Activated CD4-positive, alpha-beta T cell treated with anti-CD3 and anti-CD28 coated beads, Interleukin-2, amount 50 U/mL, for 24 hours (primary cell): ENCODE data around the gene NXPE3.
"Not testable (repeated sequence)": the region's sequence is repeated elsewhere in the genome, so short reads cannot be mapped to it uniquely, and the experiment has no call there.

Experiments used
- DNase-seq, 2 donors: peaks; one replicate each; pipeline ENCODE4 v3.0.0-alpha.2; 2020; ENCODE audit warnings: low read depth in 1 of 2, low spot score in 1 of 2

NXPE3 gene

DNA sequence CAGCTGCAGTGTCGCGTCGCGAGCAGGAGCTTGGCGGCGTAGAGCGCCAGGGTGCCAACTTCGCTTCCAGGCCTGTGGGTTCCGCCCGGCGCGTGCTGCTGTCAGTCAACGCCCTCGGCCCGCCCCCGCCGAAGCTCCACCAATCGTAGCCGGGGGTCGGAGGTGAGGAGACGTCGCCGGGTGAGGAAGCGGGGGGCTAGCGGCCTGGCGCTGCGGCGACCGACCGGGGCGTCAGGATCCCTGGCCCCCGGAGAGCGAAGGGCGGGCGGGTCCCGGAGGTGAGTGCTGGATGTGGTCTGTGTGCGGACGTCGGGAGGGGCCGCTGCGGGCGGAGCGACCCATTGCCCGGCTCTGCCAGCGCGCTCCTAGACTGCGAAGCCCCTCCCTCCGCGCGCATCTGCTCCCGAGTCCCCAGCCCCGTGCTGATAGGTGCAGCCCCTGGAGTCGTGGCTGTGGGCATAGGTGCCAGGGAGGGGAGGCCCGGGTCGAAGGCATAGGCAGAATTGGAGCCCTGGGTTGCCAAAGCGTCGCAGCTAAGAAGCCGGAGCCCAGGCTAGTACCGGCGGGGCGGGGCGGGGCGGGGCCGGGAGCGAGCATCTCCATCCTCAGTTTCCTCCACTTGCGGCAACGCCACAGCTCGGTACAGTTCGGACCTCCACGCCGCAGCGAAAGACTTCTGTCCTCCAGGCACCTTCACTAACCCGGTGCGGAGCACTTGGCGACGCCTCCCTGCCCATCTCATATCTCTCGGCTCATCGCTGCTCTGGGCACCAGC lies at the start of gene NXPE3:
NXPE3 (plus strand) TSS at position 165 of the 775 bp plus-strand sequence. CDS start 6,386 bp downstream, outside the sequence.
- peak; percentile 86 to 89 for DNase-seq

DNA sequence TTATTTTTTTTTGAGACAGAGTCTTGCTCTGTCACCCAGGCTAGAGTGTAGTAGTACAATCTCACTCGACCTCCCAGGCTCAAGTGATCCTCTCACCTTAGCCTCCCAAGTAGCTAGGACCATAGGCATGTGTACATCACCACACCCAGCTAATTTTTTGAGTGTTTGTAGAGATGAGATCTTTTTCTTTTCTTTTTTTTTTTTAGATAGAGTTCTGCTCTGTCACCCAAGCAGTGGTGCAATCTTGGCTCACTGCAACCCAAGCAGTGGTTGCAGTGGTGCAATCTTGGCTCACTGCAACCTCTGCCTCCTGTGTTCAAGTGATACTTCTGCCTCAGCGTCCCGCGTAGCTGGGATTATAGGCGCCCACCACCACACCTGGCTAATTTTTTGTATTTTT lies 49.4 kb upstream of the NXPE3 start:
- no peak for DNase-seq

GRCh38 chr3:101730839-101731238 lies 48.2 kb upstream of the NXPE3 start:
- DNase-seq: no peak

DNA sequence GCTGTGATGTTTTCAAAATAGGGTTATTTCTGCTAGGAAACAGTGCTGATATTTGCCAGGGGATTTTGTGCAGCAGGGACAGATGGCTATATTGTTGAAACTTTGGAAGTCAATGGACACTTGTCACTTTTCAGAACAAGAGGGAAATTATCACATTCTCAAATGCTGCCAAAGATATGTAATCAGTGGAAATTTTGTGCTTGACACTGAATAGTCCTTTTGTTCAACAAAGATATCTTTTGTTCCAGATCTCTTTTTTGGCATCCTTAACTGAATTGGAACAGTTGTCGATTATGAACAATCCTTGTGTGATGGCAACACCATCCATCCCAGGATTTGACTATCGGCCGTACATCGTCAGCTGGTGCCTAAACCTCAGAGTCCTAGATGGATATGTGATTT lies 46.8 kb upstream of the NXPE3 start:
- DNase-seq: no peak

- no peak for DNase-seq
Measured at GRCh38 chr3:101735833-101736232, 43.2 kb upstream of the NXPE3 start.

DNA sequence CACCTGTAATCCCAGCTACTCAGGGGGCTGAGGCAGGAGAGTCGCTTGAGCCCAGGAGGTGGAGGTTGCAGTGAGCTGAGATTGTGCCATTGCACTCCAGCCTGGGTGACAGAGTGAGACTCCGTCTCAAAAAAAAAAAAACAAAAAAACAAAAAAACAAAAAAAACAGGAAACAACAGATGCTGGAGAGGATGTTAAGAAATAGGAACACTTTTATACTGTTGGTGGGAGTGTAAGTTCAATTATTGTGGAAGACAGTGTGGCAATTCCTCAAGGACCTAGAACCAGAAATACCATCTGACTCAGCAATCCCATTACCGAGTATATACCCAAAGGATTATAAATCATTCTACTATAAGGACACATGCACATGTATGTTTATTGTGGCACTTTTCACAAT lies 37.1 kb upstream of the NXPE3 start:
- not testable (repeated sequence) for DNase-seq

DNA sequence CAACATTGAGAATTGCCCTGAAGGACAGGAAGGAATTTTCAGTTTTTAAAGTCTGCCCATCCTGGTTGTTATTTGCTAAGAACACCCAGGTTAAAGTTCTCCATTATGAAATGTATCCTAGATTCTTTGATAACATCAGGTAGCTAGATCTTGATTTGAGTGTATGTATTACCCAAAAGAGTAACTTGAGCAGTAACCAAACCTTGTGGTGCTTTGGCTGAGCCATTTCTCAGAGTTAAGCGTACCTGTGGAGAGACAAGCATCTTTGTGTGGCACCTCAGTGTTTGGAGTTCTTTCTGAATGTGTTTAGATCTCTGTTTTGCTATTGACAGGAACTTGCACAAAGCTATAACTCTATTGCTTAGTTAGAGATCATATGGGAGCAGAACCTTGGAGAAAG lies 34.2 kb upstream of the NXPE3 start:
- DNase-seq: no peak

DNA sequence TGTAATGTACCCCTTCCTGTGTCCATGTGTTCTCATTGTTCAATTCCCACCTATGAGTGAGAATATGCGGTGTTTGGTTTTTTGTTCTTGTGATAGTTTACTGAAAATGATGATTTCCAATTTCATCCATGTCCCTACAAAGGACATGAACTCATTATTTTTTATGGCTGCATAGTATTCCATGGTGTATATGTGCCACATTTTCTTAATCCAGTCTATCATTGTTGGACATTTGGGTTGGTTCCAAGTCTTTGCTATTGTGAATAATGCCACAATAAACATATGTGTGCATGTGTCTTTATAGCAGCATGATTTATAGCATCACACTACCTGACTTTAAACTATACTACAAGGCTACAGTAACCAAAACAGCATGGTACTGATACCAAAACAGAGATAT lies 33.1 kb upstream of the NXPE3 start:
- not testable (repeated sequence) for DNase-seq

GRCh38 chr3:101753386-101754113 lies 25.5 kb upstream of the NXPE3 start:
- not testable (repeated sequence) for DNase-seq

GRCh38 chr3:101758224-101758623 lies 20.8 kb upstream of the NXPE3 start:
- no peak for DNase-seq

DNA sequence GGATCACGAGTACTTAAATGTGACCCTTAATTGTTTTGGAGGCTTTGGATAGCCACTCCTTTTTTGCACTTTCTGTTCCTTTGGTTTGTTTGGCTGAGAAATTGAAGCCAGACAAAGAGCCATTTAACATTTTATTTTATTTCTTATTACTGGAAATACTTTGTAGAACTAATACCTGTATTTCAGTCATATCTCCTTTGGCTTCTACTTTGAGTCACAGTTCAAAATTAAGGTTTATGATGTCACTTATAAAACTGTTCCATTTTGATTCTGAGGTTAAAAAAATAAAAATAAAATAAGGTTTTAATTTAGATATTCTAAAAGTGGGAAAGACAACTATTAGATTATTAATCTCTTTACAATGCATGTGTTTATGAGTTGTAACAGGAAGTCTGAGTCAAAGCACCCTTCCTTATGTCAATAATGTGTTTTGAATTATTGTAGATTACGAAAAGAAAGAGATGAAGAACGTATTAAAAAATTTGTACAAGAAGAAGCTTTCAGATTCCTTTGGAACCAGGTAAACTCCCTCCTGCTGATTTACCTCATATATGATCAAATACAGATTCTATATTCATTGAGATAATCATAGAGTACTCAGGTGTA lies 16.9 kb upstream of the NXPE3 start:
- no peak for DNase-seq

GRCh38 chr3:101777745-101778281 lies 1.2 kb upstream of the NXPE3 start:
- DNase-seq: not testable (repeated sequence)

DNA sequence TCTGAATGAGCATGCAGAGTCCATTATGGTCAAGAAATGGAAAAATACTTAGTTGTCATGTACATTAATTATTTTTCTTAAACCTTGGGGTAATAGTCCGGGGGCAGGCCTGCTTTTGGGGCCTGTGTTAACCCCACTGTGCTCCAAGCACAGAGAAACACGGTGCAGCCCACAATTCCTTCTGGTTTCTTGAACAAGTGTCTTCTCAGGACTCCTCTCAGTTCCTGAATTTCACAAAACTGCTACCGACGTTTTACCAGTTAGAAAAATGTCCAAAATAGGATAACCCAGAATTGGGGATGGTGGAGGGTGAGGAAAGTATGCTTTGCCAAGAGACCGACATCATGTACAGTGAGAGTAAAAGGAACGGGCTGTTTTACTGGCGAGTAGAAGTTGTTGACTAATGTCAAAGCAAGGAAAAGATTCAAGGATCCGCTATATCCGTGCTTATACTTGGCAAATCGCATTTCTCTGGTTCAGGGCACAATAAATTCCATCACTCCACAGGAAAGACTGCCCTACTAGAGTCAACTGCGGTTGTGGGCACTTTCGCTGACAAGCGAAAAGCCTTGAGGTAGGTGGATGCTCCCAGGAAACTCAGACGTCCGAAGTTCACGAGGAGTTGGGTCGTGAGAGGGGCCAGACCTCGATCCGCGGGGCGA lies 495 bp upstream of the NXPE3 start:
- no peak for DNase-seq

DNA sequence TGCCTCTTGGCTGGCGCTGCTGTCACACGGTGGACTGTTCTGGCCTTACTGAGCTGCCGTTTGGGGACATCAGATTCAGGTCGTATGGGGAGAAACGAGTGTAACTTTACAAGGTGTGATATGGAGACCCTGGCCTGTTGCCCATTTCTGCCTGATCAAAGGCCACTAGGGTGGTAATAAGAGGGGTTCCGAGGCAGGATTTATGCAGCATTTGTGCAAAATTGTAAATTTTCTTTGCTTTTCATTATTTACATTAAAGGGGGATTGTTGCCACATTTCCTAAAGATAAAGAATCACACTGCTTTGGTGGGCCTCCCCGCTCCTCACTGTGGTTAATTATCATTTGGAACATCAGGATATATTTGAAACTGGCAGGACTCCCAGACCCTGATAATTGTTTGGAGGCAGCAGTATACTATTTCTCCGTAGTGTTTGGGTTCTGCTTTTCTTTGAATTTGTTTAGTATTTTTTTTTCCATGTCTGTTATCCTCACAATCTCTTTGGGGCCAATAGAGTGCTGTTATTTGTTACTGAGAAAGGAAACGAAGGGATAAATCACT lies 891 bp downstream of the NXPE3 start:
- DNase-seq: no peak

DNA sequence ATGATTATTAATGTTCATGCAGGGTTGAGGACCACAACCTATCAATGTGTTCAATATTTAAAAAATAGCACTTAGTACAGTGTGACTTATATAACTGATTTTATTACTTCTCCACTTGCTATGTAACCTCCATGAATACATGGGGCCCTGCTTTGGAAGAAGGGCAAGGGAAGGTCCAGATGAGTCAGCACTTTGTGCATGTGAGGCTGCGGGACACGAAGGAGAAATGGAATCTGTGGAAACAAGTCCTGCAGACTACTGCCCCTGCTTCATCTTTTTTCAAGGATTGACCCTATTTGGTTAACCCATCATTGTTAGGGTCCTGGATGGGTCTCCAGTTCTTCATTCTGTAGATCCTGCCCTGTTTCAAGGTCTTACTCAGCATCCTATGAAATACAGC lies 1.6 kb downstream of the NXPE3 start:
- DNase-seq: no peak

GRCh38 chr3:101781166-101781565 lies 2.2 kb downstream of the NXPE3 start:
- DNase-seq: no peak

- no peak for DNase-seq
Measured at GRCh38 chr3:101784855-101785613, 6.0 kb downstream of the NXPE3 start.

DNA sequence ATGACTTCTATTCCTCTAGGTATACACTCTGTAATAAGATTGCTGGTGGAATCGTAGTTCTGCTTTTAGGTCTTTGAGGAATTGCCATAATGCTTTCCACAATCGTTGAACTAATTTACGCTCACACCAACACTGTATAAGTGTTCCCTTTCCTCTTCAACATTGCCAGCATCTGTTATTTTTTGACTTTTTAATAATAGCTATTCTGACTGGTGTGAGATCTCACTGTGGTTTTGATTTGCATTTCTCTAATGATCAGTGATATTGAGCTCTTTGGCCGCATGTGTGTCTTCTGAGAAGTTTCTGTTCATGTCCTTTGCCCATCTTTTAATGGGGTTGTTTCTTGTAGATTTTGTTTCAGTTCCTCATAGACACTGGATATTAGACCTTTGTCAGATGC lies 12.8 kb downstream of the NXPE3 start:
- no peak for DNase-seq

DNA sequence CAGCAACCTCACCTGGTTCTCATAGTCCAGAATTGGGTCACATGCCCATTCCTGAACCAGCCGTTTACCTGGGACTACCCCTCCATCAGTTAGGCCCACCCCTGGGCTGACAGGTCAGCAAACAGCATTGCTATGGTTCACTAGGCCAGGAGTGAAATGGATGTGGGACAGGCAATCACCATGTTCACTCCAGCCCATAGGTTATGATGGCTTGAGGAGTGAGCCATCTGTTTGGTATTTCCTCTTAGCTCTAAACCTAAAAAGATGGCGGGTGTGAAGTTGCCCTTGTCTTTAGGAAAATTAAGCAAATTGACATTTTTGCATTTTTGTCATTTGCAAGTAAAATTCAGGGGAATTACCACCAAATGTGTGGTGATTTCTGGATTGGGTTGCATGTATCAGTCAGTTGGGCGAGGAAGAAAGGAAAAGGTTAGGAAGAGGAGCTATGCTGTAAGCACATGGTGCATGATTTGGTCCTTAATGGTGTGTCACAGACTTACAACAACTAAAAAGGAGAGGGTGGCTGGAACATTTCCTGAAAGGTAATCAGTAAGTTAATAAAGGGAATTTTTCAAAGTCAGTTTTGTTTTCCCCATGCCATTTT lies 17.2 kb downstream of the NXPE3 start:
- no peak for DNase-seq

- no peak for DNase-seq
Measured at GRCh38 chr3:101801174-101801573, 22.2 kb downstream of the NXPE3 start.
